OCI-LY1 (cell line): ENCODE measurements around the gene OR2AT4.

Experiments used
- H2AFZ ChIP-seq: fragments of 200-600 bp; sonication (generic), shearing (Covaris generic); 2 replicates; pipeline ENCODE4 v1.6.0; 2014; ENCODE audit warnings: antibody characterized with exemption, mild to moderate bottlenecking, low read length
- H3F3A ChIP-seq: fragments of 200-600 bp; sonication (generic), shearing (Covaris generic); 2 replicates; pipeline ENCODE4 v1.6.0; 2014; ENCODE audit warnings: mild to moderate bottlenecking, antibody characterized with exemption, low read length, moderate library complexity; ENCODE audit not compliant: insufficient read depth
- H3K27ac ChIP-seq: fragments of 200-600 bp; sonication (generic); 2 replicates; pipeline ENCODE4 v1.5.1; 2014; ENCODE audit warnings: low read length, mixed run types, mild to moderate bottlenecking, low read depth; ENCODE audit not compliant: poor library complexity, severe bottlenecking
- H3K27me3 ChIP-seq: fragments of 200-600 bp; sonication (generic); 2 replicates; pipeline ENCODE4 v1.6.0; 2014; ENCODE audit warnings: antibody characterized with exemption, mild to moderate bottlenecking, low read length, moderate library complexity; ENCODE audit not compliant: insufficient read depth
- H3K36me3 ChIP-seq: fragments of 200-600 bp; sonication (generic); 2 replicates; pipeline ENCODE4 v1.6.1; 2014; ENCODE audit warnings: mild to moderate bottlenecking, antibody characterized with exemption, low read length, moderate library complexity, mixed read lengths; ENCODE audit not compliant: insufficient read depth
- H3K4me1 ChIP-seq: fragments of 200-600 bp; sonication (generic); 2 replicates; pipeline ENCODE4 v1.5.1; 2014; ENCODE audit warnings: mild to moderate bottlenecking, low read length, moderate library complexity; ENCODE audit not compliant: insufficient read depth, severe bottlenecking
- H3K4me2 ChIP-seq: fragments of 200-600 bp; sonication (generic), shearing (Covaris generic); 2 replicates; pipeline ENCODE4 v1.6.1; 2014; ENCODE audit warnings: low read length
- H3K4me3 ChIP-seq: fragments of 200-600 bp; sonication (generic); 2 replicates; pipeline ENCODE4 v1.5.1; 2014; ENCODE audit warnings: low read length, low read depth, mild to moderate bottlenecking, mixed read lengths; ENCODE audit not compliant: poor library complexity, severe bottlenecking
- H3K79me2 ChIP-seq: fragments of 200-600 bp; shearing (Covaris generic); 2 replicates; pipeline ENCODE4 v1.6.1; 2016; ENCODE audit warnings: mixed run types, low read length, mixed read lengths; ENCODE audit not compliant: insufficient read depth
- H3K9ac ChIP-seq: fragments of 200-600 bp; sonication (generic), shearing (Covaris generic); 2 replicates; pipeline ENCODE4 v1.6.1; 2014; ENCODE audit warnings: mild to moderate bottlenecking, low read length, mixed read lengths
- H3K9me2 ChIP-seq: fragments of 200-600 bp; sonication (generic), shearing (Covaris generic); 2 replicates; pipeline ENCODE4 v1.6.1; 2014; ENCODE audit warnings: low read depth, mild to moderate bottlenecking, low read length, mixed read lengths
- H3K9me3 ChIP-seq: fragments of 200-600 bp; shearing (Covaris generic); 2 replicates; pipeline ENCODE4 v1.6.1; 2014; ENCODE audit warnings: low read length, mixed read lengths
- H4K20me1 ChIP-seq: fragments of 200-600 bp; sonication (generic), shearing (Covaris generic); 2 replicates; pipeline ENCODE4 v1.6.0; 2016; ENCODE audit warnings: mild to moderate bottlenecking, low read length; ENCODE audit not compliant: insufficient read depth
- CTCF ChIP-seq: fragments of 200-600 bp; sonication (generic), shearing (Covaris generic); IDR thresholded peaks from 2 replicates; pipeline ENCODE4 v1.5.1; 2017; ENCODE audit warnings: mild to moderate bottlenecking, antibody characterized with exemption, low read length, moderate library complexity, mixed read lengths
- EZH2 ChIP-seq: fragments of 200-600 bp; sonication (generic), shearing (Covaris generic); IDR thresholded peaks from 2 replicates; pipeline ENCODE4 v1.8.0; 2017; ENCODE audit warnings: borderline replicate concordance, mixed run types, mild to moderate bottlenecking, antibody characterized with exemption, low read length, moderate library complexity, mixed read lengths

Gene OR2AT4

GRCh38 chr11:75055511-75055910 is 41.2 kb downstream of the OR2AT4 start:
- H3K27ac ChIP-seq = no peak overlapping the region
- H3K4me3 ChIP-seq = no peak overlapping the region
- H3K4me2 ChIP-seq = no peak overlapping the region
- TF ChIP-seq CTCF (no peak), EZH2 (no peak)
- peaks cover 6% of the 10 kb centered on the region; the same call in 1 of the 2 replicates for H3K9me3 ChIP-seq
- H3K27me3 ChIP-seq = no peaks in the 10 kb centered on the region
- H3F3A ChIP-seq = no peaks in the 10 kb centered on the region
- H3K9ac ChIP-seq = no peak overlapping the region
- H4K20me1 ChIP-seq = no peaks in the 10 kb centered on the region
- H3K79me2 ChIP-seq = no peaks in the 10 kb centered on the region
- no peak overlapping the region for H2AFZ ChIP-seq
- H3K36me3 ChIP-seq = no peaks in the 10 kb centered on the region
- no peaks in the 10 kb centered on the region for H3K9me2 ChIP-seq
- peaks cover 2% of the 10 kb centered on the region for H3K4me1 ChIP-seq

GRCh38 chr11:75052457-75052856 is 44.2 kb downstream of the OR2AT4 start:
- H3K4me1 ChIP-seq = peaks cover 20% of the 10 kb centered on the region
- no peaks in the 10 kb centered on the region for H3F3A ChIP-seq
- H3K9ac ChIP-seq = no peak overlapping the region
- no peak overlapping the region for H2AFZ ChIP-seq
- no peaks in the 10 kb centered on the region; the same call in 1 of the 2 replicates for H3K36me3 ChIP-seq
- no peak overlapping the region for H3K4me3 ChIP-seq
- H3K4me2 ChIP-seq = no peak overlapping the region
- H3K9me2 ChIP-seq = no peaks in the 10 kb centered on the region
- no peaks in the 10 kb centered on the region for H3K27me3 ChIP-seq
- TF ChIP-seq CTCF (no peak), EZH2 (no peak)
- no peak overlapping the region for H3K27ac ChIP-seq
- no peaks in the 10 kb centered on the region for H3K79me2 ChIP-seq
- peaks cover 6% of the 10 kb centered on the region; the same call in 1 of the 2 replicates for H3K9me3 ChIP-seq
- no peaks in the 10 kb centered on the region for H4K20me1 ChIP-seq

DNA sequence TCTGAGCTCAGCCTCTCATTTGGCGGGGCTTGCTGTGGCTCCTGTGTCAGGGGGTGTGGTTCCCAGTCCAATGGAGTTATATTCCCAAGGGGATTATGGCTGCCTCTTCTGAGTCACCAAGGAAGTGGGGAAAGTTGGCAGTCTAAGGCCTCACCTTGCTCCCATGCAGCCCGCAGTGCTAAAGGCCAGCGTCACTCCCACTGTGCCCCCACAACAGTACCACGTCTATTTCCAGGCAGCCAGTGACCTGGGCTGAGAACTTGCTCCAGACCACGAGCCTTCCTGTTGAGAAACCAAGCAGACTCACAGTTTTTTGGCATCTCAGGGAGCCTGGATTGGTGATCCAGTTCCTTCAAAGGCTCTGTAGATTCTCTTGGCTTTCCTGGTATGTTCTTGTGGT is 45.6 kb downstream of the OR2AT4 start:
- H3K4me1 ChIP-seq = peaks cover 20% of the 10 kb centered on the region
- H3F3A ChIP-seq = no peaks in the 10 kb centered on the region
- no peak overlapping the region for H3K27ac ChIP-seq
- no peaks in the 10 kb centered on the region for H3K27me3 ChIP-seq
- no peak overlapping the region for H3K4me2 ChIP-seq
- TF ChIP-seq CTCF (no peak), EZH2 (no peak)
- H3K9me2 ChIP-seq = no peaks in the 10 kb centered on the region
- peaks cover 6% of the 10 kb centered on the region; the same call in 1 of the 2 replicates for H3K9me3 ChIP-seq
- H3K4me3 ChIP-seq = no peak overlapping the region
- H3K9ac ChIP-seq = no peak overlapping the region
- no peaks in the 10 kb centered on the region for H3K79me2 ChIP-seq
- H2AFZ ChIP-seq = no peak overlapping the region
- H3K36me3 ChIP-seq = no peaks in the 10 kb centered on the region; the same call in 1 of the 2 replicates
- no peaks in the 10 kb centered on the region for H4K20me1 ChIP-seq
